Endothelial cell of umbilical vein (primary cell): ENCODE results near the gene CXCR6. TPM values are rescaled to one million over a fixed set of nuclear protein-coding genes. Genes with fewer than 3 reads are reported as not detected.

Source experiments
- BruUV-seq: library from RNA; stranded (reverse); fragments of 400-500 nt; replicated peaks from 2 replicates; lab custom pipeline; 2021; lab: Mats Ljungman, UMichigan
- CTCF ChIA-PET: fragments of 300-600, 350-600 bp; sonication (Branson Sonifier 250); formaldehyde crosslinking; loops from one replicate; lab custom pipeline; 2021; ENCODE audit warnings: antibody characterized with exemption, inconsistent platforms; lab: Charles Lee
- POLR2A ChIA-PET: fragments of 300-600, 350-600 bp; sonication (Branson Sonifier 250); formaldehyde crosslinking; loops from one replicate; lab custom pipeline; 2021; ENCODE audit warnings: antibody characterized with exemption, inconsistent platforms; lab: Charles Lee
- DNase-seq: peaks from one replicate; pipeline ENCODE4 v3.0.0-alpha.2; 2011; ENCODE audit warnings: low read depth, low spot score
- FAIRE-seq: peaks from 2 replicates; lab custom pipeline; 2011; peaks lifted over from hg19 to GRCh38; lab: Jason Lieb, UNC
- H2AFZ ChIP-seq: 2 replicates; pipeline ENCODE4 v1.6.0; 2012; ENCODE audit warnings: low read depth, low read length, control low read depth, inconsistent platforms
- H3K27ac ChIP-seq: 2 replicates; pipeline ENCODE4 v1.5.1; 2011; ENCODE audit warnings: low read depth, mild to moderate bottlenecking, control low read depth, low read length, moderate library complexity; ENCODE audit not compliant: insufficient read depth
- H3K27me3 ChIP-seq, 2 experiments: 2 replicates each; pipeline versions ENCODE4 v1.6.0 to v1.6.1; 2011; ENCODE audit warnings: low read length in 2 of 2, mixed read lengths in 1 of 2; ENCODE audit not compliant: control insufficient read depth in 2 of 2, insufficient read depth in 2 of 2
- H3K36me3 ChIP-seq, 2 experiments: 2 replicates in 1 of 2; 3 replicates in 1 of 2; pipeline ENCODE4 v1.5.1; 2011; ENCODE audit warnings: low read length in 2 of 2, mild to moderate bottlenecking in 1 of 2, moderate library complexity in 1 of 2; ENCODE audit not compliant: control insufficient read depth in 2 of 2, insufficient read depth in 2 of 2; ENCODE audit errors: extremely low read depth in 1 of 2
- H3K4me1 ChIP-seq: 3 replicates; pipeline ENCODE4 v1.5.1; 2011; ENCODE audit warnings: mild to moderate bottlenecking, low read length; ENCODE audit not compliant: control insufficient read depth, insufficient read depth; ENCODE audit errors: extremely low read depth
- H3K4me2 ChIP-seq: 2 replicates; pipeline ENCODE4 v1.6.1; 2011; ENCODE audit warnings: low read length, control low read depth, mixed read lengths; ENCODE audit not compliant: insufficient read depth
- H3K4me3 ChIP-seq, 3 experiments: fragments of 200-600 bp in 1 of 3; sonication (generic), shearing (Covaris generic) in 1 of 3; replicated peaks in 1 of 3; 2 replicates each; pipeline ENCODE4 v1.5.1; 2011 to 2016; ENCODE audit warnings: control low read depth in 3 of 3, low read length in 3 of 3, mild to moderate bottlenecking in 2 of 3, inconsistent platforms in 1 of 3, low read depth in 1 of 3, moderate library complexity in 1 of 3; ENCODE audit not compliant: insufficient read depth in 1 of 3
- H3K79me2 ChIP-seq: 2 replicates; pipeline ENCODE4 v1.6.0; 2012; ENCODE audit warnings: low read length, inconsistent platforms; ENCODE audit not compliant: control insufficient read depth, insufficient read depth
- H3K9ac ChIP-seq: replicated peaks from 2 replicates; pipeline ENCODE3; 2011; ENCODE audit warnings: low read length, control low read depth; ENCODE audit not compliant: insufficient read depth; ENCODE audit errors: extremely low read depth
- H3K9me1 ChIP-seq: replicated peaks from 3 replicates; pipeline ENCODE4 v1.6.0; 2011; ENCODE audit warnings: mild to moderate bottlenecking, low read length; ENCODE audit not compliant: control insufficient read depth, insufficient read depth; ENCODE audit errors: extremely low read depth
- H3K9me3 ChIP-seq: replicated peaks from 2 replicates; pipeline ENCODE4 v1.5.1; 2012; ENCODE audit warnings: low read length, inconsistent platforms; ENCODE audit not compliant: control insufficient read depth, insufficient read depth
- H4K20me1 ChIP-seq: replicated peaks from 2 replicates; pipeline ENCODE3; 2011; ENCODE audit warnings: mild to moderate bottlenecking, low read length; ENCODE audit not compliant: control insufficient read depth, insufficient read depth; ENCODE audit errors: extremely low read depth
- CTCF ChIP-seq, 2 donors: IDR thresholded peaks; 1 replicate in 1 of 2; 2 replicates in 1 of 2; pipeline ENCODE4 v1.5.1; 2011; ENCODE audit warnings: low read length in 2 of 2, mild to moderate bottlenecking in 2 of 2, moderate library complexity in 2 of 2, control low read depth in 1 of 2, inconsistent platforms in 1 of 2, low read depth in 1 of 2; ENCODE audit not compliant: insufficient read depth in 1 of 2; ENCODE audit errors: extremely low read depth in 1 of 2
- EZH2 ChIP-seq: IDR thresholded peaks from 2 replicates; pipeline ENCODE4 v1.6.1; 2012; ENCODE audit warnings: borderline replicate concordance, low read depth, mild to moderate bottlenecking, moderate library complexity, low read length, inconsistent platforms; ENCODE audit not compliant: severe bottlenecking
- FOS ChIP-seq: IDR thresholded peaks from 2 replicates; pipeline ENCODE4 v1.6.1; 2011; ENCODE audit warnings: mild to moderate bottlenecking, low read length, moderate library complexity, borderline replicate concordance; ENCODE audit not compliant: insufficient read depth
- GATA2 ChIP-seq: IDR thresholded peaks from 2 replicates; pipeline ENCODE4 v1.7.0; 2011; ENCODE audit warnings: low read depth, mild to moderate bottlenecking, moderate library complexity, mixed read lengths, low read length; ENCODE audit not compliant: insufficient read length, insufficient read depth
- JUN ChIP-seq: IDR thresholded peaks from 2 replicates; pipeline ENCODE4 v1.6.1; 2011; ENCODE audit warnings: borderline replicate concordance, low read depth; ENCODE audit not compliant: insufficient read length, insufficient read depth
- MYC ChIP-seq: IDR thresholded peaks from one replicate; pipeline ENCODE4 v1.6.1; 2011; ENCODE audit warnings: mild to moderate bottlenecking, low read depth, low read length
- POLR2A ChIP-seq: IDR thresholded peaks from 2 replicates; pipeline ENCODE4 v1.6.1; 2012; ENCODE audit warnings: low read depth, mild to moderate bottlenecking, control low read depth, low read length
- POLR2AphosphoS5 ChIP-seq: IDR thresholded peaks from 2 replicates; pipeline ENCODE4 v1.6.1; 2012; ENCODE audit warnings: low read depth, mild to moderate bottlenecking, control low read depth, low read length, moderate library complexity; ENCODE audit not compliant: insufficient read depth
- dilution Hi-C: fragments of 300-500 bp; cut with MboI; formaldehyde crosslinking; loops from one replicate; pipeline ENCODE4 v1.15.0; 2019; ENCODE audit warnings: low sequenced_read_pairs; ENCODE audit not compliant: extremely low pct_ligation_motif_present
- intact Hi-C: fragments of 100-400 bp; cut with micrococcal nuclease; formaldehyde crosslinking; loops from one replicate; pipeline ENCODE4 v1.10.0; 2022
- polyA plus RNA-seq, 4 experiments: library from polyadenylated mRNA; depleted of rRNA in 3 of 4; stranded (reverse) in 3 of 4; unstranded in 1 of 4; fragments of >200 nt; gene quantifications; 2 replicates each; pipeline versions ENCODE4 v1.2.1 to v1.2.3, GENCODE V29; 2011 to 2012; ENCODE audit warnings: missing spikeins in 1 of 4
- total RNA-seq: library from RNA; stranded (reverse); gene quantifications from 2 replicates; pipeline ENCODE4 v1.2.3, GENCODE V29; 2021

CXCR6 gene
- total and polyA plus RNA-seq, 2 donors (not counting 3 experiments of a cell fraction or from before 2014, with no cell fraction given) = not detected

GRCh38 chr3:45965253-45965652, 22.0 kb downstream of the CXCR6 start:
- dilution Hi-C loops (no loop called here), intact Hi-C loops (no loop called here)
- no peaks in the 10 kb centered on the region for H3K4me1 ChIP-seq
- H3K27me3 ChIP-seq = no peaks in the 10 kb centered on the region
- no peak overlapping the region for H3K4me2 ChIP-seq
- FAIRE-seq (no peak), DNase-seq (no peak)
- no peaks in the 10 kb centered on the region for H3K79me2 ChIP-seq
- H3K9me3 ChIP-seq = no peaks in the 10 kb centered on the region
- H3K9me1 ChIP-seq = no peaks in the 10 kb centered on the region
- BruUV-seq = no TSS peak
- no peak overlapping the region for H2AFZ ChIP-seq
- peaks cover 14 to 58% of the 10 kb centered on the region in 2 experiments for H3K36me3 ChIP-seq
- H4K20me1 ChIP-seq = no peaks in the 10 kb centered on the region
- ChIA-PET POLR2A (no interaction called here), CTCF (interaction anchor here (1.5 to 2.5 kb wide), 2 partner anchors 26 to 115 kb away, joined by 6 to 8 read pairs; no protein-coding TSS in a partner anchor)
- no peak overlapping the region for H3K4me3 ChIP-seq
- TF ChIP-seq GATA2 (no peak), EZH2 (no peak), POLR2A (no peak), FOS (no peak), POLR2AphosphoS5 (no peak), MYC (no peak), CTCF (IDR thresholded peaks at IDR 0.05; ENCODE audit: extremely low read depth in 1 of 2, insufficient read depth in 1 of 2, low read depth in 1 of 2, low read length in 2 of 2) (no peak), JUN (no peak)
- H3K27ac ChIP-seq = no peak overlapping the region
- H3K9ac ChIP-seq = no peak overlapping the region
